Fibroblast of peridontal ligament (primary cell): Measurements from ENCODE around the gene KNTC1.
"Not testable (repeated sequence)": the region's sequence is repeated elsewhere in the genome, so short reads cannot be mapped to it uniquely, and the experiment has no call there.

Experiments
- DNase-seq: peaks from one replicate; pipeline ENCODE4 v3.0.0-alpha.2; 2010; ENCODE audit errors: extremely low read depth

The KNTC1 gene, protein sequence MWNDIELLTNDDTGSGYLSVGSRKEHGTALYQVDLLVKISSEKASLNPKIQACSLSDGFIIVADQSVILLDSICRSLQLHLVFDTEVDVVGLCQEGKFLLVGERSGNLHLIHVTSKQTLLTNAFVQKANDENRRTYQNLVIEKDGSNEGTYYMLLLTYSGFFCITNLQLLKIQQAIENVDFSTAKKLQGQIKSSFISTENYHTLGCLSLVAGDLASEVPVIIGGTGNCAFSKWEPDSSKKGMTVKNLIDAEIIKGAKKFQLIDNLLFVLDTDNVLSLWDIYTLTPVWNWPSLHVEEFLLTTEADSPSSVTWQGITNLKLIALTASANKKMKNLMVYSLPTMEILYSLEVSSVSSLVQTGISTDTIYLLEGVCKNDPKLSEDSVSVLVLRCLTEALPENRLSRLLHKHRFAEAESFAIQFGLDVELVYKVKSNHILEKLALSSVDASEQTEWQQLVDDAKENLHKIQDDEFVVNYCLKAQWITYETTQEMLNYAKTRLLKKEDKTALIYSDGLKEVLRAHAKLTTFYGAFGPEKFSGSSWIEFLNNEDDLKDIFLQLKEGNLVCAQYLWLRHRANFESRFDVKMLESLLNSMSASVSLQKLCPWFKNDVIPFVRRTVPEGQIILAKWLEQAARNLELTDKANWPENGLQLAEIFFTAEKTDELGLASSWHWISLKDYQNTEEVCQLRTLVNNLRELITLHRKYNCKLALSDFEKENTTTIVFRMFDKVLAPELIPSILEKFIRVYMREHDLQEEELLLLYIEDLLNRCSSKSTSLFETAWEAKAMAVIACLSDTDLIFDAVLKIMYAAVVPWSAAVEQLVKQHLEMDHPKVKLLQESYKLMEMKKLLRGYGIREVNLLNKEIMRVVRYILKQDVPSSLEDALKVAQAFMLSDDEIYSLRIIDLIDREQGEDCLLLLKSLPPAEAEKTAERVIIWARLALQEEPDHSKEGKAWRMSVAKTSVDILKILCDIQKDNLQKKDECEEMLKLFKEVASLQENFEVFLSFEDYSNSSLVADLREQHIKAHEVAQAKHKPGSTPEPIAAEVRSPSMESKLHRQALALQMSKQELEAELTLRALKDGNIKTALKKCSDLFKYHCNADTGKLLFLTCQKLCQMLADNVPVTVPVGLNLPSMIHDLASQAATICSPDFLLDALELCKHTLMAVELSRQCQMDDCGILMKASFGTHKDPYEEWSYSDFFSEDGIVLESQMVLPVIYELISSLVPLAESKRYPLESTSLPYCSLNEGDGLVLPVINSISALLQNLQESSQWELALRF (N-terminal part only)

DNA sequence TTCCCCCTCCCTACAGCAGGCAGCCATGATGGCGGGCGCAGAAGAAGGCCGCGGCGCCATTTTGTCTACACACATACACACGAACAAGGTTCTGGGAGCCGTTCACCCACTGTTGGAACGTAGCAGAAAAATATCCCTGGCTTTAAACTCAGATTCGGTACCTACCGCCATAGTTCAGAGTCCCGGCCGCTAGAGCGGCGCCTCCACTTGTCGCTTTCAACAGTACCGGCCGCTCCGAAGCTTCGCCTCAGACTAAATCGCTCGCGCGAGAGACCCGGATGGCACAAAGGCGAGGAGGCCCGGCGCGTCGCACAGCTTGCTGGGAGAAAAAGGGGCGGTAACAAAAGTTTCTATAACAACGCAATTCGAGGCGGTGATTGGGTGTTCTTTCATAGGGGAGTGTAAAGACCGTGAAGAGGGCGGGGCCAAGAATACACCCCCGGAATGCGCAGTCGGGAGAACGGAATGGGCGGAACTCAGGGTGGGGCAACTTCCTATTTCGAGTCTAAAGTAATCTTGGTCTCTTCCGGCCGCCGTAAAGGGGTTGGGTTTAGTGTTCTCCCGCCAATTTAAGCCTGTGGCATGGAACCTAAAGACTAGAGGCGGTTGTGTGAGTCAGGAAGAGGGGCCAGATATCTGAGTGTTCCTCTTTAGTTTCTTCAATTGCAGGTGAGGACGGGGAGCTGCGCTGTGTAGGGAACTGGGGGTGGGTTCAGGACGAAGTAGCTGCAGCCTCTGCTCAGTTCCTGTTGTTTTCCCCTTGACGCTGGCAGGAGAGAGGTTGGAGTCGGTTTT is at the start of gene KNTC1, which contains the start of gene RSRC2:
KNTC1 (plus strand) TSS at position 567 of the 795 bp plus-strand sequence. CDS start 2,815 bp downstream, outside the sequence.
RSRC2 (minus strand) TSS at position 254 of the 795 bp plus-strand sequence; CDS start at position 171, 83 bp downstream.
- peak; percentile 100 for DNase-seq

DNA sequence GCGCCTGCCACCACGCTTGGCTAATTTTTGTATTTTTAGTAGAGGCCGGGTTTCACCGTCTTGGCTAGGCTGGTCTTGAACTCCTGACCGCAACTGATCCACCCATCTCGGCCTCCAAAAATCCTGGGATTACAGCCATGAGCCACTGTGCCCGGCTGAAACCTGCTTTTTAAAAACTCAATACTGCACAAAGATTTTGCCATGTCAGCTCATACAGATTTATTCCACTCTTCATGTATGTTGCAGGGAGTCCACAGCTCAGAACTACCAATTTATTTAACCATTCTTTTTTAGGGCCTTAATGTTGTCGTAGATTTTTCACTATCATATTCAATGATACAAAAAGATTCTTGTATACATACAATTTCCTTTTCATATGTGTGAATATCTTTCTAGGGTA is 46.3 kb upstream of the KNTC1 start:
- no peak for DNase-seq

DNA sequence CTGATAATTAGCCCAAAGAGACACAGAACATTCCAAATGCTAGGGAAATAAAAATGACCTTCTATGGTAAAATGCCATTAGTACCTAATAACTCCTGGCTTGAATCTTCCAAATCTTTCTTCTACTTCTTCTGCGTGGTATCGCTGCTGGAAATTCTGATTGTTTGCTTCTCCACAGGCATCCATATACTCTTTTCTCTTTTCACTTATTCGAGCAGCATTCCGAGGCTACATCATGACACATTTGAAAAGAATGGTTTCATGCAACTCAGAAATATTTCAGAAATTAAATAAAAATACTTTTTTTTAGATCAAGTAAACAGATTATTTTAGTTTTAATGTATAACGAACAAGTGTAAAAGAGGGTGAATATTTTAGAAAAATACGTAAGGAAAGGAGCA is 45.2 kb upstream of the KNTC1 start:
- no peak for DNase-seq

DNA sequence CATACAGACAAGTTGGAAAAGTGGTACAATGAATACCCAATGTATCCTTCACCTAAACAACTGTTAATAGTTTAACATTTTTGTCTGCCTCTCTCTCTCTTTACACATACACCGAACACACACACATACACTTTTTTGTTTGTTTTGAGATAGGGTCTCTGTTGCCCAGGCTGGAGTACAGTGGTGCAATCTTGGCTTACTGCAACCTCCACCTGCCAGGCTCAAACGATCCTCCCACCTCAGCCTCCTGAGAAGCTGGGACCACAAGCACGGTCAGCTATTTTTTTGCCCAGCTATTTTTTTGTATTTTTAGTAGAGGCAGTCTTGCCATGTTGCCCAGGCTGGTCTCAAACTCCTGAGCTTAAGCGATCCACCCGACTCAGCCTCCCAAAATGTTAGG is 43.1 kb upstream of the KNTC1 start:
- DNase-seq = no peak

DNA sequence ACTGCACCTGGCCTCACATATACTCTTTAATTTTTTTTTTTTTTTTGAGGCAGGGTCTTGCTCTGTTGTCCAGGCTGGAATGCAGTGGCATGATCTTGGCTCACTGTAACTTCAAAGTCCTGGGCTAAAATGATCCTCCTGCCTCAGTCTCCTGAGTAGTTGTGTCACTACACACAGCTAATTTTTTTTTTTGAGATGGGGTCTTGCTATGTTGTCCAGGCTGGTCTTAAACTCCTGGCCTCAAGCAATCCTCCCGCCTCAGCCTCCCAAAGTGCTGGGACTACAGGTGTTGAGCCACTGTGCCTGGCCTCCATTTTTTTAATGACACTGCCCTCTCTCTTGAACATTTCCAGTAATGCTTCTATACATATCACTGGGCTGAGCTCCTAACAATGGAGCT is 42.7 kb upstream of the KNTC1 start:
- not testable (repeated sequence) for DNase-seq

DNA sequence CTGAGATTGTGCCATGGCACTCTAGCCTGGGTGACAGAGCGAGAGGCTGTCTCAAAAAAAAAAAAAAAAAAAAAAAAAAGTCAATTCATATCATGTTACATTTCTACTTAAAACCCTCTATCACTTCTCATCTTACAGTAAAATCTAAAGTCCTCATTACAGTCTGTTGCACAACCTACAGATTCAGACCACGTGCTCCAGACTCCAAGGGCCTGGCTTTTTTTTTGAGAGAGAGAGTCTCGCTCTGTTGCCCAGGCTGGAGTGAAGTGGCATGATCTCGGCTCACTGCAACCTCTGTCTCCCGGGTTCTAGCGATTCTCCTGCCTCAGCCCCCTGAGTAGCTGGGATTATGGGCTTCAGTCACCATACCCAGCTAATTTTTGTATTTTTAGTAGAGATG is 40.7 kb upstream of the KNTC1 start:
- peak; percentile 66 for DNase-seq

DNA sequence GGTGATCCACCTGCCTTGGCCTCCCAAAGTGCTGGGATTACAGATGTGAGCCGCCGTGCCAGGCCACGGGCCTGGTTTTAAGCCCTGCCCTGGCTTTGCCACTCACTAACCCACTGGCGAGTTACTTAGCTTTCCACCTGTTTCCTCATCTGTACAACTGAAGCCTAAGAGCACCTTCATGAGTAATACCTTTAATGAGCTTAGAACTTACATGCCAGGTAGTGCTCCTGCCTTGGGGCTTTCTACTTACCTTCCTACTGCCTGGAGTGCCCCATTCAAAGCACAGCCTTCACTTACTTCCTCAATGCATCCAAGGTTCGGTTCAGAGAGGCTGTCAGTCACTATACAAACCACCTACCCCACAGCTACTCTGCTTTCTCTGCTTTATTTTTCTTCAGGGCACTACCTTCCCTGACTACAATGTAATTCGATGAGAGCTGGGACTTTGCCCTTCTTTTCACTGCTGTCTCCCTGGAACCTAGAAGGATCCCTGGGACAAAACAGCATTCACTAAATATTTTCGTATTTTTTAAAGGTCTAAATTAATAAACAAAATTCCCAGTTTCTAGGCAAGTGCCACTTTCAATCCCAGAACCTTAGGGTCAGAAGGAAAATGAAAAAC is 40.1 kb upstream of the KNTC1 start:
- DNase-seq = no peak

DNA sequence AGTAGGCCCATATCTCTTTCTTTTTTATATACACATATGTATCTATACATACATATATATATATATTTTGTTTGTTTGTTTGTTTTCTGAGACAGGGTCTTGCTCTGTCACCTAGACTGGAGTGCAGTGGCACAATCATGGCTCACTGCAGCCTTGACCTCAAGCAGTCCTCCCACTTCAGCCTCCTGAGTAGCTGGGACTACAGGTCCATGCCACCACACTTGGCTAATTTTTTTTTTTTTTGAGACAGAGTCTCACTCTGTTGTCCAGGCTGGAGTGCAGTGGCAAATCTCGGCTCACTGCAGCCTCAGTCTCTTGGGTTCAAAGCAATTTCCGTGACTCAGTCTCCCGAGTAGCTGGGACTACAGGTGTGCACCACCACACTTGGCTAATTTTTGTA is 39.2 kb upstream of the KNTC1 start:
- not testable (repeated sequence) for DNase-seq

DNA sequence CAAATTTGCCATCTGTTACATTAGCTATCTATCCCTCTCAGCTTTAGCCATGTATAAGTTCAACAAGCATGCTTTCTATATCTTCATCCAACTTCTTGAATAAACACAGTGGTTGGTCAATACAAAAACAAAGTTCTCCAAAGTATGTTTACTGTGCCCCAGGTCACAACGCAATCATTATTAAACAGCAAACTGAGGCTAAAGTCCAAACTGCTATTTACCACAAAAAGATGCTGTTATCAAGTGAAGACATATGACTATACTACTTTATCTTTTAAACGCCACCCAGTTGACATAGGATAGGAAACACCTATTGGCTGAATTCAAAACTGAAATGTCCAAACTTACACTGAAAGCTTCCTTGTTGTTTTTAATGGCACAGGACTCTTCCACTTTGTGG is 38.0 kb upstream of the KNTC1 start:
- no peak for DNase-seq

DNA sequence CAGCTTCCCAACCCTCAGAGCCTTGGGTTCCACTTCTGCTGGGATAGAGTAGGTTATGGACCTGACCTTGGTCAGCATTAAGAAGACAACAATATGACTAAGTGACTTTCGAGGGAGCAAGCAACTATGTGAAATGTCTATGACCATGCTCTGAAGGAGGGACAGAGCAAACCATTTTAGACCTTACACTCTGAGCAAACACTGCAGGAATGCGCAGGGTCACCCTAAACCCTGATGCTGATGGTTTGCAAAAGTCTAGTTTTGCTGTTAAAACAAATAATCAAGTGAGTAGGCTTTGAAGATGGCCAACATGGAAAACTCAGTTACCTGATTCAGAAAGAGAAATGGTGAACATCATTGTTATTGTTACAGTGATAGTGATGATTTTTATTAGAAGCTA is 35.1 kb upstream of the KNTC1 start:
- DNase-seq = no peak

DNA sequence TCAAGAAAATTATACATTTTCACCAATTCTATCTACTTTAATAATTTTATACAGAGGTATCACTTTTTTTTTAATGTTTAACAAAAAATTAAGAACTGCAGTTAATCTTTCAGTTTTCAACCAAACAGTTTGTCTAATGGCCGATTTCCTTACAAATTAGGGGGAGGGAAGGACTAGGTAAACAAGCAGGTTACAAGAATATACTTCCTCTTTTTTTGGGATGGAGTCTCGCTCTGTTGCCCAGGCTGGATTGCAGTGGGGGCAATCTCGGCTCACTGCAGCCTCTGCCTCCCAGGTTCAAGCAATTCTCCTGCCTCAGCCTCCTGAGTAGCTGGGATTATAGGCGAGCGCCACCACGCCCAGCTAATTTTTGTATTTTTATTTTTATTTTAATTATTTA is 33.8 kb upstream of the KNTC1 start:
- DNase-seq = not testable (repeated sequence)

DNA sequence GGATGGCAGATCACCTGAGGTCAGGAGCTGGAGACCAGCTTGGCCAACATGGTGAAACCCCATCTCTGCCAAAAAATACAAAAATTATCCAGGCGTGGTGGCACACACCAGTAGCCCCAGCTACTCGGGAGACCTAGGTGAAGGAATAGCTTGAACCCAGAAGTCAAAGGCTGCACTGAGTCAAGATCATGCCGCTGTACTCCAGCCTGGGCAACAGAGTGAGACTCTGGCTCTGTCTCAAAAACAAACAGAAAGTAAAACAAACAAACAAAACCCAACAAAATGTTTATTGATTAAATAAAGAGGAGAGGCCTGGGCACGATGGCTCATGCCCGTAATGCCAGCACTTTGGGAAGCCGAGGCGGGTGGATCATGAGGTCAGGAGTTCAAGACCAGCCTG is 31.8 kb upstream of the KNTC1 start:
- DNase-seq = no peak

DNA sequence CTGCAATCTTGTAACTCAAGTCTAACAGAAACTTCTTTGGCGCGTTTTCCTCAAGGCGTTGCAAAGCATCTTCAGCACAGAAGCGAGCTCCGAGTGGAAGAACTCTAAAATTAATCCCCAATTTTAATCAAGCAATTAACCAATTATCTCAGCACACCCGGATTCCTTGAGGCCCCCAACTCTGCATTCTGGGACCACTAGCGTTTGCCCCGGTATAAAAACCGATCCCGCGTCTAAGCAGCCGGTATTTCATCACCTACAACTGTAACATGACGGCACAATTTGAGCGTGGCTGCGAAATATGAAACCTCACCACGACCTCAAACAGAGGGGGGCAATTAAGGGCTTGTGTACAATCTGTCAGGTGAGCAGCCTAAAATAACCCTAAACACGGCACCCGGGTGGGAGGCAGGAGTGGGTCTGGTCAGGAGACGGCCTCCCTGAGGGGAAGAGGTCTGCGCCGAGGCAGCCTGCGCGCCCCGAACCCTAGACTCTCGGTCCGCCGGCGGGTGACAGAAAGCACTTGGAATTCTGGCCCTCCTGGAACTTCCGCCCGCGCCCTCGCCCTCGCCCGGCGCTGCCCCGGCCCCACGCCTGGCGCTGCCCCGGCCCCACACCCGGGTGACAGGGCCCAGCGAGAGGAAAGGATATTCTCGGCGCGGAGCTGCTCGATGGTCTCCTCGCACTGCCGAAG is 26.9 kb upstream of the KNTC1 start:
- DNase-seq = peak; percentile 76

DNA sequence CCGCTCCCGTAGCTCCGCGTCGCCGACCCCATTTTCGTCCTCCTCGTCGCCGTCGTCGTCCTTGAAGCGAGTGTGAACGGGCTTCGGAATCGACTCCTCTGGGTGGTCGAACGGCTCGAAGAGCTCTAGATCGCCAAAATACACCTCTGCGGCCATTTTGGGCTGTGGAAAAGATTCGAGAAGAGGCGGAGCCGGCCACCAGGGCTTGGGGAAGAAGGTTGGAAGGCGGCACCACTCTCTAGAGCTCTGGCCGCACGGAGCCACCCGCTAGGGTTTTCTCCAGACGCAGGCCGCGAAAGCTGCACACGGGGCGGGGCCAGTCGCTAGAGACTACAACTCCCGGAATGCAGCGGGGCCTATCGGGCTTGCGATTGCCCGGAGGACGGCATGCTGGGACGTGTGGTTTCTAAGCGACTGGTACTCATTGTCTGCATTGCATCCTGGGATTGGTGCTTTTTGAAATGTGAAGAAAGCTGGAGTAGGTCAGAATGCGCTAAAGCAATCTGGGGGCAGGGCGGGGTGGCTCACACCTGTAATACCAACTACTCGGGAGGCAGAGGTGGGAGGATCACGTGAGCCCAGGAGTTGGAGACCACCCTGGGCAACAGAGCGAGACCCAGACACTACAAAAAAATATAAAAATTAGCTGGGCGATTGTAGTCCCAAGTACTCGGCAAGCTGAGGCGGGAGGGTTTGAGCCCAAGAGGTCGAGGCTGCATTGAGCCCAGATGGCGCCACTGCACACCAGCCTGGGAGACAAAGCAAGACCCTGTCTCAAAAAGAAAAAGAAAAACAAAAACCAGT is 26.2 kb upstream of the KNTC1 start, which contains the start of gene ZCCHC8:
ZCCHC8 (minus strand) TSS at position 248 of the 804 bp plus-strand sequence; CDS start at position 156, 92 bp downstream.
- DNase-seq = peak; percentile 96

DNA sequence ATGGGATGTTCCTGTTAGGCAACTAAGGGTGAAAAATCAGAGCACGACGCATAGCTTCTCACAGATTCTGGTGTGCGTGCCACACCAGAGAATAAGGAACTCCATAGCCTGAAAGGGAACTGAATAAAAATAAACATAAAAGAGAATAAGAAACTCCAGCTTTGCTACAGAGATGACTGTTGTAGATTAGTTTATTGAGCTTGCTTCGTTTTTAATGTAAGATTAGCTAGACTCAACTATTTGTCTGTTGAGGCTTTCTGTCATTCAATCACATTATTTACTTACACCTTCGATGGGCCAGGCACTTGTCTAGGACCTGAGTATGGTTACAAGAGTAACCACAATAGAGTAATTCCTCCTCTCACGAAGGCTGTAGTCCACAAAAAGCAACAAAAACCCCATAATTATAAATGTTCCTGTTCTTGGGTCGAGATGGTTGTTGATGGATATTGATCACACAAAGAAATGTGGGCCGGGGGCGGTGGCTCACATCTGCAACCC is 25.5 kb upstream of the KNTC1 start:
- no peak for DNase-seq

DNA sequence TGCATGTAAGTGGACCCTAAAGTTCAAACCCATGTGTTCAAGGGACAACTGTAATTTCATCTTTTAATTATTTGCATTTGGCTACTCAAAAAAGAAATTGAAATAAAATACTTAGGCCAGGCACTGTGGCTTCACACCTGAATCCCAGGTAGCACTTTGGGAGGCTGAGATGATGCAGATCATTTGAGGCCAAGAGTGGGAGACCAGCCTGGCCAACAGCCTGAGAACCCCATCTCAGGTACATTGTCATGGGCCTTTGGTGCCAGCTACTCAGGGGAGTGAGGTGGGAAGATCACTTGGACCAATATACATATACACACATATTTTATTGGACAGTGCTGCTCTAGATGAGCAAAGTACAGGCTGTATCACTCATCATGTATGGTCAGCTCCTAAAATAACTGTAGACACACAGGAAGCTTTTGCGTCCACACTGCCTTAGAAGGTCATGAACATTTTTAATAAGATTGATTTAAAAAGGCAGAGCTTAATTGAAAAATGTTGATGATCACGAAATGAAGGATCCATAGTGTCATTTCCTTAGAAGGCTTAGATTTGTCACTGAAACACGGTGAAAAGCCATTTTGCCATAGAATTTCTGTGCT is 23.8 kb upstream of the KNTC1 start:
- no peak for DNase-seq

DNA sequence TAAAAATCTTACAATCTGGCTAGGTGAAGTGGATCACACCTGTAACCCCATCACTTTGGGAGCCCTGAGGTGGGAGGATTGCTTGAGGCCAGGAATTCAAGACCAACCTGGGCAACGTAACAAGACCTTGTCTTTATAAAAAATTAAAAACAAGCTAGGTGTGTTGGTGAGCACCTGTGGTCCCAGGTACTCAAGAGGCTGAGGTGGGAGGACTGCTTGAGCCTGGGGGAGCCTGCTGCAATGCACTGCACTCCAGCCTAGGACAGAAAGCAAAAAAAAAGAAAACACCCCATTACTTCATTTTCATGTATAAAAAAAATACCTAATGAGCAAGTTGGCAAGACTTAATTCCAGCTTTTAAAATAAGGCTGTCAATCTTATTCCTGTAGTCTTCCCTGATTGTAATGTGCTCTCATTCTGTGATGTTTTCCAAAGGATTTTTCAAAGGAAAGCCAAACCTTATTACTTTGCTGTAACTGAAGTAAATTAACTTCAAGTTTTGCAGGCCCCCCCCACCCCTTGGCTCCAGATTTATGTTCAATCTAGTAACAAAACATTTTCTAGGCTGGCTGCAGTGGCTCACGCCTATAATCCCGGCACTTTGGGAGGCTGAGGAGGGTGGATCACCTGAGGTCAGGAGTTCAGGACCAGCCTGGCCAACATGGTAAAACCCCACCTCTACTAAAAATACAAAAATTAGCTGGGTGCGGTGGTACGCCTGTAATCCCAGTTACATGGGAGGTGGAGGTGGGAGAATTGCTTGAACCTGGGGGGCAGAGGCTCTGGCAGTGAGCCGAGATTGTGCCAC is 23.1 kb upstream of the KNTC1 start:
- DNase-seq = no peak
